OCI-LY3 (cell line): ENCODE data around the gene PCLO.

Source experiments
- H2AFZ ChIP-seq: fragments of 200-600, 300-600 bp; shearing (Covaris generic); 2 replicates; pipeline ENCODE4 v1.6.0; 2014; ENCODE audit warnings: antibody characterized with exemption, low read depth, low read length
- H3K27ac ChIP-seq: fragments of 200-600, 300-600 bp; sonication (generic); 2 replicates; pipeline ENCODE4 v1.5.1; 2014; ENCODE audit warnings: mild to moderate bottlenecking, low read length, moderate library complexity, mixed read lengths
- H3K27me3 ChIP-seq: fragments of 200-600, 300-600 bp; sonication (generic); 2 replicates; pipeline ENCODE4 v1.6.1; 2014; ENCODE audit warnings: low read depth, low read length, mixed read lengths
- H3K36me3 ChIP-seq: fragments of 200-600, 300-600 bp; sonication (generic); replicated peaks from 2 replicates; pipeline ENCODE3; 2014; ENCODE audit warnings: low read depth, low read length, mixed read lengths
- H3K4me1 ChIP-seq: fragments of 300-600, 200-600 bp; sonication (generic); 2 replicates; pipeline ENCODE4 v1.6.1; 2014; ENCODE audit warnings: low read length, mixed read lengths
- H3K4me2 ChIP-seq: fragments of 200-600, 300-600 bp; sonication (generic); 2 replicates; pipeline ENCODE4 v1.6.1; 2014; ENCODE audit warnings: low read length, mixed read lengths
- H3K4me3 ChIP-seq: fragments of 300-600, 200-600 bp; sonication (generic); 2 replicates; pipeline ENCODE4 v1.5.1; 2014; ENCODE audit warnings: antibody characterized with exemption, mild to moderate bottlenecking, low read length, moderate library complexity
- H3K79me2 ChIP-seq: fragments of 300-600, 200-600 bp; shearing (Covaris generic); 2 replicates; pipeline ENCODE4 v1.6.1; 2014; ENCODE audit warnings: mild to moderate bottlenecking, low read length, mixed read lengths
- H3K9ac ChIP-seq: fragments of 300-600, 200-600 bp; shearing (Covaris generic); 2 replicates; pipeline ENCODE4 v1.6.0; 2014; ENCODE audit warnings: mild to moderate bottlenecking, low read length, moderate library complexity
- H3K9me3 ChIP-seq: fragments of 200-600, 300-600 bp; shearing (Covaris generic); 2 replicates; pipeline ENCODE4 v1.6.1; 2014; ENCODE audit warnings: low read length, mixed read lengths; ENCODE audit not compliant: insufficient read depth
- H4K20me1 ChIP-seq: fragments of 200-600, 300-600 bp; sonication (generic); 2 replicates; pipeline ENCODE4 v1.6.1; 2016; ENCODE audit warnings: low read length, mixed read lengths; ENCODE audit not compliant: insufficient read depth
- EZH2phosphoT487 ChIP-seq: fragments of 200-600 bp; shearing (Covaris generic); IDR thresholded peaks from 2 replicates; pipeline ENCODE4 v1.6.1; 2018; ENCODE audit warnings: antibody characterized with exemption, mixed run types, low read depth
- TF ChIP-seq, protein P1 (sequence below): fragments of 200-600, 300-600 bp; sonication (generic); IDR thresholded peaks from 2 replicates; pipeline ENCODE4 v1.5.1; 2014; ENCODE audit warnings: antibody characterized with exemption, low read length, low read depth

PCLO gene

DNA sequence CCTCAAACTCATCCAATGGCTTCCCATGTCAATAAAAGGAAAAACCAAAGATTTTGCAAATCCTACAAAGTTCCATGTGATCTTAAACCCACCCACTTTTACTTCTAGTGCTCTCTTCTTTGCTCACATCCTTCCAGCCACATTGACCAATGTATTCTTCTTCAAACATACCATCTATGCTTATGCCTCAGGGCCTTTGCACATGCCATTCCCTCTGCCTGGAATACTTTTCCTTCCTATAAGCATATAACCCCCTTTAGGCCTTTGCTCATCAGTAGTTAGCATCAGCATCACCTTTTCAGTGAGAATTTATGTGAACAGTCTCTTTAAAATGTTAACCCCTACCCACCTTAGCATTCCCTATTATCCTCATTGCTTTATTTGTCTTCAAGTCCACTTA is 11.0 kb upstream of the PCLO start:
- no peaks in the 10 kb centered on the region for H3K4me1 ChIP-seq
- no peak for TF ChIP-seq EZH2phosphoT487
- TF ChIP-seq, protein P1, sequence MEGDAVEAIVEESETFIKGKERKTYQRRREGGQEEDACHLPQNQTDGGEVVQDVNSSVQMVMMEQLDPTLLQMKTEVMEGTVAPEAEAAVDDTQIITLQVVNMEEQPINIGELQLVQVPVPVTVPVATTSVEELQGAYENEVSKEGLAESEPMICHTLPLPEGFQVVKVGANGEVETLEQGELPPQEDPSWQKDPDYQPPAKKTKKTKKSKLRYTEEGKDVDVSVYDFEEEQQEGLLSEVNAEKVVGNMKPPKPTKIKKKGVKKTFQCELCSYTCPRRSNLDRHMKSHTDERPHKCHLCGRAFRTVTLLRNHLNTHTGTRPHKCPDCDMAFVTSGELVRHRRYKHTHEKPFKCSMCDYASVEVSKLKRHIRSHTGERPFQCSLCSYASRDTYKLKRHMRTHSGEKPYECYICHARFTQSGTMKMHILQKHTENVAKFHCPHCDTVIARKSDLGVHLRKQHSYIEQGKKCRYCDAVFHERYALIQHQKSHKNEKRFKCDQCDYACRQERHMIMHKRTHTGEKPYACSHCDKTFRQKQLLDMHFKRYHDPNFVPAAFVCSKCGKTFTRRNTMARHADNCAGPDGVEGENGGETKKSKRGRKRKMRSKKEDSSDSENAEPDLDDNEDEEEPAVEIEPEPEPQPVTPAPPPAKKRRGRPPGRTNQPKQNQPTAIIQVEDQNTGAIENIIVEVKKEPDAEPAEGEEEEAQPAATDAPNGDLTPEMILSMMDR, result no peak
- no peaks in the 10 kb centered on the region for H3K27me3 ChIP-seq
- no peaks in the 10 kb centered on the region for H3K36me3 ChIP-seq
- H3K79me2 ChIP-seq, result no peaks in the 10 kb centered on the region
- H3K4me2 ChIP-seq, result no peak overlapping the region
- H3K9ac ChIP-seq, result no peak overlapping the region
- H3K4me3 ChIP-seq, result no peak overlapping the region
- H3K9me3 ChIP-seq, result no peaks in the 10 kb centered on the region
- H3K27ac ChIP-seq, result no peak overlapping the region
- no peak overlapping the region for H2AFZ ChIP-seq
- no peaks in the 10 kb centered on the region for H4K20me1 ChIP-seq

DNA sequence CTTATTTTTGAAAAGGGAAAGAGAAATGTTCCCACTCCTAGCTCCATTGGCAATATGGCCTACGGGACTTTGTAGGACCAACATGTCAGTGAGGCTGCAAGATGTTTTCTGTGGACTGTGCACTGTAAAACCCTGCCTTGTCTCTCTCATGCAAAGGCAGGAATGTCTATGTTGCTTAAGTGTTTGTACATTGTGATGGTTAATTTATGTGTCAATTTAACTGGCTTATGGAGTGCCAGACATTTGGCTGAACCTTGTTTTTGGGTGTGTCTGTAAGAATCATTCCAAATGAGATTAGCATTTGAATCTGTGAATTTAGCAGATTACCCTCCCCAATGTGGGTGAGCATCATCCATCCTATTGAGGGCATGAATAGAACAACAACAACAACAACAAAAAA is 4.1 kb upstream of the PCLO start:
- Histone ChIP-seq H3K9me3 (no peaks in the 10 kb centered on the region), H3K79me2 (no peaks in the 10 kb centered on the region), H4K20me1 (no peaks in the 10 kb centered on the region), H3K4me3 (no peak overlapping the region), H2AFZ (no peak overlapping the region), H3K36me3 (no peaks in the 10 kb centered on the region), H3K27ac (no peak overlapping the region), H3K9ac (no peak overlapping the region), H3K27me3 (no peaks in the 10 kb centered on the region), H3K4me1 (no peaks in the 10 kb centered on the region), H3K4me2 (no peak overlapping the region)
- no peak for TF ChIP-seq EZH2phosphoT487
- TF ChIP-seq, protein P1, result no peak

DNA sequence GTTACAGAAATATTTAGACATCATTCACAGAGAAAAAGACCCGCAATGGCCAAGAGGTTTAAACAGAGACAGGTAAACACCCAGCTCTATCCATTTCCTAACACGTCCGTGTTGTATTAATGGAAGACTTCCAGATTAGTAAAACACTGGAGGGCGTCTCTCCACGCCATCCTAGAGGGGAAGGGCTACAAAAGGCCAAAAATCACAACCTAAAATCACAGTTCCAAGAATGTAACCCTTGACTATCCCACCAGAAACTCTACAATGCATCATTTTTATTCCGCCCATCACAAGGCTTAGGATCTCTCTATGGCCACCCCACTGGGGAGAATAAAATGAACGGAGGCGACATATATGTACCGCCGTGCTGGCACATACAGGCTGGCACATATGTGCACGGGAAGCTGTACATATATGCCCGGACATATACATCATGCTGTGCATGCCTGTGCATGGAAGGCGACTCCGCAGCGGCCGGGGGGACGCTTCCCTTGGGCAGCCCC is 734 bp downstream of the PCLO start:
- no peaks in the 10 kb centered on the region for H3K36me3 ChIP-seq
- no peak overlapping the region for H2AFZ ChIP-seq
- H3K9me3 ChIP-seq, result no peaks in the 10 kb centered on the region
- H3K4me1 ChIP-seq, result no peaks in the 10 kb centered on the region
- H3K27ac ChIP-seq, result no peak overlapping the region
- TF ChIP-seq, protein P1, result no peak
- TF ChIP-seq EZH2phosphoT487, result no peak
- no peak overlapping the region for H3K9ac ChIP-seq
- no peaks in the 10 kb centered on the region for H3K27me3 ChIP-seq
- H3K79me2 ChIP-seq, result no peaks in the 10 kb centered on the region
- no peak overlapping the region for H3K4me3 ChIP-seq
- no peak overlapping the region for H3K4me2 ChIP-seq
- no peaks in the 10 kb centered on the region for H4K20me1 ChIP-seq

DNA sequence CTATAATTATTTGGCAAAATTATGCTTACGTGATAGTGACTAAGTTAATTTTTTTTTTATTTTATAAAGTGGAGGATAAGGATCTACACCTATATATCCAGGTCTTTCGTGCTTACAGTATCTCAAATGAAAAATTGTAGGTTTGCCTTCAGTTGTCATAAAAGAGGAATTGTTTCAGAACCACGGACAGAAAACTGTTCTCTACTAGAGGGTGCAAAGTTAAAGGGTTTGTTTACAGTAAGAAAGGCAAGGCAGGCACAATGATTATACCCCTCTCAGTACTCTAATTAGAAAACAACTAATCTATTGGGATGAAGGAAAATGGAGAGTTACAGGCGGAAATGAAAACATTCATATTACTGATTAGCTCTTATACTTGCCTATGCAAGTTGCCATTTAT is 1.5 kb downstream of the PCLO start:
- Histone ChIP-seq H3K4me3 (no peak overlapping the region), H3K36me3 (no peaks in the 10 kb centered on the region), H3K27me3 (no peaks in the 10 kb centered on the region), H2AFZ (no peak overlapping the region), H4K20me1 (no peaks in the 10 kb centered on the region), H3K4me1 (no peaks in the 10 kb centered on the region), H3K9me3 (no peaks in the 10 kb centered on the region), H3K79me2 (no peaks in the 10 kb centered on the region), H3K27ac (no peak overlapping the region), H3K9ac (no peak overlapping the region), H3K4me2 (no peak overlapping the region)
- TF ChIP-seq, protein P1, result no peak
- no peak for TF ChIP-seq EZH2phosphoT487
